HFFc6 (cell line): ENCODE measurements around the gene KCND2. TPM values are rescaled to one million over a fixed set of nuclear protein-coding genes. Genes with fewer than 3 reads are reported as not detected.
"Not testable (repeated sequence)": the region's sequence is repeated elsewhere in the genome, so short reads cannot be mapped to it uniquely, and the experiment has no call there.

Source experiments
- DNase-seq: peaks from one replicate; pipeline ENCODE4 v3.0.0-alpha.2; 2018
- H3K27ac Mint-ChIP-seq: 2 replicates; pipeline ENCODE4 v1.8.0; 2020; ENCODE audit warnings: mild to moderate bottlenecking, mixed read lengths
- H3K27me3 Mint-ChIP-seq: 2 replicates; pipeline ENCODE4 v1.8.0; 2021; ENCODE audit warnings: mild to moderate bottlenecking, moderate library complexity, mixed read lengths; ENCODE audit not compliant: insufficient read depth
- H3K36me3 Mint-ChIP-seq: 2 replicates; pipeline ENCODE4 v1.8.0; 2021; ENCODE audit warnings: low read depth, mixed read lengths
- H3K4me1 Mint-ChIP-seq: 2 replicates; pipeline ENCODE4 v1.8.0; 2020; ENCODE audit warnings: low read depth, mixed read lengths
- H3K4me3 Mint-ChIP-seq: 2 replicates; pipeline ENCODE4 v1.8.0; 2020; ENCODE audit warnings: mild to moderate bottlenecking, moderate library complexity, mixed read lengths
- H3K9me3 Mint-ChIP-seq: 2 replicates; pipeline ENCODE4 v1.8.0; 2020; ENCODE audit warnings: mild to moderate bottlenecking, mixed read lengths
- CTCF ChIP-seq: fragments of 200-600 bp; sonication (generic); IDR thresholded peaks from 2 replicates; pipeline ENCODE4 v1.5.0; 2021; ENCODE audit warnings: antibody characterized with exemption, mild to moderate bottlenecking
- total RNA-seq, 6 experiments: library from RNA; stranded (reverse); fragmentation: NEBNext Ultra II Directional; extraction: Animal tissue kit (Norgen Biotek cat#: 25700); gene quantifications; 2 replicates in 1 of 6; 3 replicates in 5 of 6; pipeline ENCODE4 v1.2.3, GENCODE V29; 2021

The KCND2 gene
- total RNA-seq, 6 experiments from 2014 or later = not detected

GRCh38 chr7:120760851-120761250 is 487.9 kb downstream of the KCND2 start:
- 0 out of 2 replicates have a peak, but pooled peaks cover 2% of the 10 kb centered on the region for H3K27me3 Mint-ChIP-seq

GRCh38 chr7:120770206-120770605 is 497.2 kb downstream of the KCND2 start:
- no peaks in the 10 kb centered on the region for H3K9me3 Mint-ChIP-seq
- H3K27me3 Mint-ChIP-seq = no peaks in the 10 kb centered on the region
- TF ChIP-seq CTCF = no peak
- no peak overlapping the region for H3K4me3 Mint-ChIP-seq
- no peaks in the 10 kb centered on the region for H3K36me3 Mint-ChIP-seq
- DNase-seq = no peak
- no peaks in the 10 kb centered on the region for H3K4me1 Mint-ChIP-seq
- no peak overlapping the region for H3K27ac Mint-ChIP-seq

More at GRCh38 chr7:120760851-120761250, 487.9 kb downstream of the KCND2 start:
- no peak overlapping the region for H3K27ac Mint-ChIP-seq
- H3K4me1 Mint-ChIP-seq = no peaks in the 10 kb centered on the region
- no peaks in the 10 kb centered on the region for H3K36me3 Mint-ChIP-seq
- no peaks in the 10 kb centered on the region for H3K9me3 Mint-ChIP-seq
- no peak for DNase-seq
- no peak overlapping the region for H3K4me3 Mint-ChIP-seq
- TF ChIP-seq CTCF = no peak

GRCh38 chr7:120774481-120774880 is 501.5 kb downstream of the KCND2 start:
- no peak overlapping the region for H3K27ac Mint-ChIP-seq
- no peak overlapping the region for H3K4me3 Mint-ChIP-seq
- no peak for DNase-seq
- no peaks in the 10 kb centered on the region for H3K9me3 Mint-ChIP-seq
- H3K4me1 Mint-ChIP-seq = no peaks in the 10 kb centered on the region
- no peaks in the 10 kb centered on the region for H3K36me3 Mint-ChIP-seq
- no peak for TF ChIP-seq CTCF
- no peaks in the 10 kb centered on the region; the same call in 1 of the 2 replicates for H3K27me3 Mint-ChIP-seq

GRCh38 chr7:120775755-120776154 is 502.8 kb downstream of the KCND2 start:
- no peaks in the 10 kb centered on the region for H3K4me1 Mint-ChIP-seq
- no peak overlapping the region for H3K27ac Mint-ChIP-seq
- no peak for DNase-seq
- H3K27me3 Mint-ChIP-seq = no peaks in the 10 kb centered on the region; the same call in 1 of the 2 replicates
- H3K9me3 Mint-ChIP-seq = no peaks in the 10 kb centered on the region
- no peak overlapping the region for H3K4me3 Mint-ChIP-seq
- no peaks in the 10 kb centered on the region for H3K36me3 Mint-ChIP-seq
- TF ChIP-seq CTCF = no peak

- not testable (repeated sequence) for H3K27me3 Mint-ChIP-seq, DNase-seq, H3K36me3 Mint-ChIP-seq, H3K9me3 Mint-ChIP-seq, H3K27ac Mint-ChIP-seq, H3K4me3 Mint-ChIP-seq, H3K4me1 Mint-ChIP-seq
Measured at GRCh38 chr7:120779078-120779477, 506.1 kb downstream of the KCND2 start.

- not testable (repeated sequence) for H3K9me3 Mint-ChIP-seq, H3K27ac Mint-ChIP-seq, H3K27me3 Mint-ChIP-seq
Measured at GRCh38 chr7:120780451-120780850, 507.5 kb downstream of the KCND2 start.

GRCh38 chr7:120780938-120781337 is 508.0 kb downstream of the KCND2 start:
- no peaks in the 10 kb centered on the region for H3K36me3 Mint-ChIP-seq
- no peak for TF ChIP-seq CTCF
- no peaks in the 10 kb centered on the region; the same call in 1 of the 2 replicates for H3K27me3 Mint-ChIP-seq
- DNase-seq = no peak
- no peaks in the 10 kb centered on the region for H3K9me3 Mint-ChIP-seq
- no peak overlapping the region for H3K27ac Mint-ChIP-seq
- no peak overlapping the region for H3K4me3 Mint-ChIP-seq
- no peaks in the 10 kb centered on the region for H3K4me1 Mint-ChIP-seq

More at GRCh38 chr7:120780451-120780850, 507.5 kb downstream of the KCND2 start:
- not testable (repeated sequence) for H3K4me3 Mint-ChIP-seq, H3K36me3 Mint-ChIP-seq, H3K4me1 Mint-ChIP-seq, DNase-seq

- DNase-seq, H3K27me3 Mint-ChIP-seq, H3K4me3 Mint-ChIP-seq, H3K9me3 Mint-ChIP-seq, H3K27ac Mint-ChIP-seq, H3K4me1 Mint-ChIP-seq, H3K36me3 Mint-ChIP-seq: not testable (repeated sequence)
Measured at GRCh38 chr7:120781924-120782323, 508.9 kb downstream of the KCND2 start.
